ENCODE measurements around the gene ZNF584.
"Not testable (repeated sequence)": the region's sequence is repeated elsewhere in the genome, so short reads cannot be mapped to it uniquely, and the experiment has no call there.

GRCh38 chr19:58442986-58443385, 34.5 kb downstream of the ZNF584 start:
- TF ChIP-seq, protein P1, sequence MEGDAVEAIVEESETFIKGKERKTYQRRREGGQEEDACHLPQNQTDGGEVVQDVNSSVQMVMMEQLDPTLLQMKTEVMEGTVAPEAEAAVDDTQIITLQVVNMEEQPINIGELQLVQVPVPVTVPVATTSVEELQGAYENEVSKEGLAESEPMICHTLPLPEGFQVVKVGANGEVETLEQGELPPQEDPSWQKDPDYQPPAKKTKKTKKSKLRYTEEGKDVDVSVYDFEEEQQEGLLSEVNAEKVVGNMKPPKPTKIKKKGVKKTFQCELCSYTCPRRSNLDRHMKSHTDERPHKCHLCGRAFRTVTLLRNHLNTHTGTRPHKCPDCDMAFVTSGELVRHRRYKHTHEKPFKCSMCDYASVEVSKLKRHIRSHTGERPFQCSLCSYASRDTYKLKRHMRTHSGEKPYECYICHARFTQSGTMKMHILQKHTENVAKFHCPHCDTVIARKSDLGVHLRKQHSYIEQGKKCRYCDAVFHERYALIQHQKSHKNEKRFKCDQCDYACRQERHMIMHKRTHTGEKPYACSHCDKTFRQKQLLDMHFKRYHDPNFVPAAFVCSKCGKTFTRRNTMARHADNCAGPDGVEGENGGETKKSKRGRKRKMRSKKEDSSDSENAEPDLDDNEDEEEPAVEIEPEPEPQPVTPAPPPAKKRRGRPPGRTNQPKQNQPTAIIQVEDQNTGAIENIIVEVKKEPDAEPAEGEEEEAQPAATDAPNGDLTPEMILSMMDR (IDR thresholded peaks at IDR 0.05; ENCODE audit: poor library complexity, severe bottlenecking): not testable (repeated sequence)
- not testable (repeated sequence) for TF ChIP-seq EZH2 (IDR thresholded peaks at IDR 0.05; ENCODE audit: borderline replicate concordance, insufficient read depth, low read length, poor library complexity, severe bottlenecking); TAF1 (IDR thresholded peaks at IDR 0.05; ENCODE audit: low read depth); EP300 (conservative IDR thresholded peaks at IDR 0.05; ENCODE audit: poor library complexity, severe bottlenecking); SMC3 (conservative IDR thresholded peaks at IDR 0.05; ENCODE audit: poor library complexity); POLR2AphosphoS5 (IDR thresholded peaks at IDR 0.05); RAD21 (conservative IDR thresholded peaks at IDR 0.05); MXI1 (conservative IDR thresholded peaks at IDR 0.05; ENCODE audit: poor library complexity, severe bottlenecking)
- TF ChIP-seq, protein P2, sequence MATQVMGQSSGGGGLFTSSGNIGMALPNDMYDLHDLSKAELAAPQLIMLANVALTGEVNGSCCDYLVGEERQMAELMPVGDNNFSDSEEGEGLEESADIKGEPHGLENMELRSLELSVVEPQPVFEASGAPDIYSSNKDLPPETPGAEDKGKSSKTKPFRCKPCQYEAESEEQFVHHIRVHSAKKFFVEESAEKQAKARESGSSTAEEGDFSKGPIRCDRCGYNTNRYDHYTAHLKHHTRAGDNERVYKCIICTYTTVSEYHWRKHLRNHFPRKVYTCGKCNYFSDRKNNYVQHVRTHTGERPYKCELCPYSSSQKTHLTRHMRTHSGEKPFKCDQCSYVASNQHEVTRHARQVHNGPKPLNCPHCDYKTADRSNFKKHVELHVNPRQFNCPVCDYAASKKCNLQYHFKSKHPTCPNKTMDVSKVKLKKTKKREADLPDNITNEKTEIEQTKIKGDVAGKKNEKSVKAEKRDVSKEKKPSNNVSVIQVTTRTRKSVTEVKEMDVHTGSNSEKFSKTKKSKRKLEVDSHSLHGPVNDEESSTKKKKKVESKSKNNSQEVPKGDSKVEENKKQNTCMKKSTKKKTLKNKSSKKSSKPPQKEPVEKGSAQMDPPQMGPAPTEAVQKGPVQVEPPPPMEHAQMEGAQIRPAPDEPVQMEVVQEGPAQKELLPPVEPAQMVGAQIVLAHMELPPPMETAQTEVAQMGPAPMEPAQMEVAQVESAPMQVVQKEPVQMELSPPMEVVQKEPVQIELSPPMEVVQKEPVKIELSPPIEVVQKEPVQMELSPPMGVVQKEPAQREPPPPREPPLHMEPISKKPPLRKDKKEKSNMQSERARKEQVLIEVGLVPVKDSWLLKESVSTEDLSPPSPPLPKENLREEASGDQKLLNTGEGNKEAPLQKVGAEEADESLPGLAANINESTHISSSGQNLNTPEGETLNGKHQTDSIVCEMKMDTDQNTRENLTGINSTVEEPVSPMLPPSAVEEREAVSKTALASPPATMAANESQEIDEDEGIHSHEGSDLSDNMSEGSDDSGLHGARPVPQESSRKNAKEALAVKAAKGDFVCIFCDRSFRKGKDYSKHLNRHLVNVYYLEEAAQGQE (IDR thresholded peaks at IDR 0.05; ENCODE audit: borderline replicate concordance): not testable (repeated sequence)

Data from neural cell (in vitro differentiated cells).